Type B pancreatic cell (in vitro differentiated cells): Measurements from ENCODE around the gene SLC24A2. TPM values are rescaled to one million over a fixed set of nuclear protein-coding genes. Genes with fewer than 3 reads are reported as not detected.

Experiments
- DNase-seq: peaks from one replicate; pipeline ENCODE4 v3.0.0; 2021; ENCODE audit warnings: mixed read lengths; ENCODE audit not compliant: unreplicated experiment; ENCODE audit errors: extremely low spot score
- H3K27ac Mint-ChIP-seq: 2 replicates; pipeline ENCODE4 v1.8.0; 2021; ENCODE audit warnings: mild to moderate bottlenecking, mixed read lengths
- H3K27me3 Mint-ChIP-seq: 2 replicates; pipeline ENCODE4 v1.8.0; 2021; ENCODE audit warnings: mixed read lengths
- H3K36me3 Mint-ChIP-seq: 2 replicates; pipeline ENCODE4 v1.8.0; 2021; ENCODE audit warnings: mixed read lengths
- H3K4me1 Mint-ChIP-seq: one replicate; pipeline ENCODE4 v1.8.0; 2021; ENCODE audit warnings: mixed read lengths; ENCODE audit not compliant: unreplicated experiment
- H3K4me3 Mint-ChIP-seq: 2 replicates; pipeline ENCODE4 v1.8.0; 2021; ENCODE audit warnings: mild to moderate bottlenecking, mixed read lengths
- H3K9me3 Mint-ChIP-seq: 2 replicates; pipeline ENCODE4 v1.8.0; 2021; ENCODE audit warnings: mixed read lengths
- total RNA-seq: library from RNA; stranded (reverse); gene quantifications from 2 replicates; pipeline ENCODE4 v1.2.1, GENCODE V29; 2021; ENCODE audit warnings: low replicate concordance
- TF ChIP-seq, protein P1 (sequence below): fragments of 200-600 bp; sonication (generic); conservative IDR thresholded peaks from 2 replicates; pipeline ENCODE4 v1.5.0; 2021; ENCODE audit warnings: antibody characterized with exemption, mild to moderate bottlenecking

The SLC24A2 gene
- total RNA-seq, 1 donor from 2014 or later, result 0.72 TPM

DNA sequence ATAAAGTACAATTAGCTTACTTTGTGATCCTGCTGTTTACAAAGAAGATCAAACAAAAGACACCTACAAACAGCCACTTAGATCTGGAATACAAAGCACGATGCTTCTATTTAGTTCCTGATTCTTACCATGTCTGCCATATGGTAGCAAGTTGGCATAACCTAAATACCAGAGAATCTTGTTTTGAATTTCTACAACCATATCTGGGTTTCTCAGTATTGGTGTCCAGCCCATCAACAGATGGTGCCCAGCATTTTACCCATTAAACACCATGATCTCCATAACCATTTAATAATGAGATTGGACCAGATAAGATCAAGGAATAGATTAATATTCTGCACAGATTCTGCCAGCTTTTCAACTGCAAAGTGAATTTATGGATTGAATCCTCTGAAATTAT, 29.8 kb downstream of the SLC24A2 start:
- no peaks in the 10 kb centered on the region for H3K36me3 Mint-ChIP-seq
- H3K4me1 Mint-ChIP-seq, result no peaks in the 10 kb centered on the region
- no peak overlapping the region for H3K4me3 Mint-ChIP-seq
- DNase-seq, result no peak
- no peak overlapping the region for H3K27ac Mint-ChIP-seq
- peaks cover 1% of the 10 kb centered on the region for H3K9me3 Mint-ChIP-seq
- peaks cover 2% of the 10 kb centered on the region for H3K27me3 Mint-ChIP-seq
- TF ChIP-seq, protein P1, sequence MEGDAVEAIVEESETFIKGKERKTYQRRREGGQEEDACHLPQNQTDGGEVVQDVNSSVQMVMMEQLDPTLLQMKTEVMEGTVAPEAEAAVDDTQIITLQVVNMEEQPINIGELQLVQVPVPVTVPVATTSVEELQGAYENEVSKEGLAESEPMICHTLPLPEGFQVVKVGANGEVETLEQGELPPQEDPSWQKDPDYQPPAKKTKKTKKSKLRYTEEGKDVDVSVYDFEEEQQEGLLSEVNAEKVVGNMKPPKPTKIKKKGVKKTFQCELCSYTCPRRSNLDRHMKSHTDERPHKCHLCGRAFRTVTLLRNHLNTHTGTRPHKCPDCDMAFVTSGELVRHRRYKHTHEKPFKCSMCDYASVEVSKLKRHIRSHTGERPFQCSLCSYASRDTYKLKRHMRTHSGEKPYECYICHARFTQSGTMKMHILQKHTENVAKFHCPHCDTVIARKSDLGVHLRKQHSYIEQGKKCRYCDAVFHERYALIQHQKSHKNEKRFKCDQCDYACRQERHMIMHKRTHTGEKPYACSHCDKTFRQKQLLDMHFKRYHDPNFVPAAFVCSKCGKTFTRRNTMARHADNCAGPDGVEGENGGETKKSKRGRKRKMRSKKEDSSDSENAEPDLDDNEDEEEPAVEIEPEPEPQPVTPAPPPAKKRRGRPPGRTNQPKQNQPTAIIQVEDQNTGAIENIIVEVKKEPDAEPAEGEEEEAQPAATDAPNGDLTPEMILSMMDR, result no peak

DNA sequence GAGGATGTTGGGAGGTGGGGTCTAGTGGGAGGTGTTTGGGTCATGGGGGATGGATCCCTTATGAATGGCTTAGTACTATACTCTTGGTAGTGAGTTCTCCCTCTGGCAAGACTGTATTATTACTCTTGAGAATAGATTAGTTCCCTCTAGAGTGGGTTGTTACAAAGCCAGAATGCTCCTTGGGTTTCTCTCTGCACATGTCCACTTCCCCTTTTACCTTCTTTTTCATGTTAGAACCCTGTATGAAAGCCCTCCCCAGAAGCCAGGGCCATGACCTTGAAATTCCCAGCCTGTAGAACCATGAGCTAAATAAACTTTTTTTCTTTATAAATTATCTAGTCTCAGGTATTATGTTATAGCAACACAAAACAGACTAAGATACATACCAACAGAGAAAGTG, 31.1 kb downstream of the SLC24A2 start:
- Mint-ChIP-seq H3K4me3 (no peak overlapping the region), H3K36me3 (no peaks in the 10 kb centered on the region), H3K27me3 (peaks cover 3% of the 10 kb centered on the region), H3K27ac (no peak overlapping the region), H3K4me1 (no peaks in the 10 kb centered on the region), H3K9me3 (no peaks in the 10 kb centered on the region)
- no peak for DNase-seq
- TF ChIP-seq, protein P1, result no peak

DNA sequence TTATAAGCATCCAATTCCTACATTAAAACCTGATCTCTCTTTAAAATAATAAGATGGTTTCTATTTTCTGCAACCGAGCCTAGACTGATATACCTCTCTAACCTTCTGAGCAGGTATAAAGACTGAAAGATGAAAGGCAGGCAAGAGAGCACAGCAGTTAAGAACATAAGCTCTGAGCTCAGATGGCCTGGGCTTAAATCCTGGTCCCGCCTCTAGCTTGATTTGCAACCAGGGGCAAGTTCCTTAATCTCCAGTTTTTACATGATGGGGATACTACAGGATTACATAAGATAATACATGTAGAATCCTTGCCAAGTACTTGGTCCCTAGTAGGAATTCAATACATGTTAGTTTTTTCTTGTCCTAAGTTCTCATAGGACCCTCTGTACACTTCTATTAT, 33.9 kb downstream of the SLC24A2 start:
- Mint-ChIP-seq H3K36me3 (no peaks in the 10 kb centered on the region), H3K4me3 (no peak overlapping the region), H3K27me3 (peaks cover 7% of the 10 kb centered on the region), H3K4me1 (no peaks in the 10 kb centered on the region), H3K27ac (no peak overlapping the region), H3K9me3 (no peaks in the 10 kb centered on the region)
- DNase-seq, result no peak
- TF ChIP-seq, protein P1, result no peak

DNA sequence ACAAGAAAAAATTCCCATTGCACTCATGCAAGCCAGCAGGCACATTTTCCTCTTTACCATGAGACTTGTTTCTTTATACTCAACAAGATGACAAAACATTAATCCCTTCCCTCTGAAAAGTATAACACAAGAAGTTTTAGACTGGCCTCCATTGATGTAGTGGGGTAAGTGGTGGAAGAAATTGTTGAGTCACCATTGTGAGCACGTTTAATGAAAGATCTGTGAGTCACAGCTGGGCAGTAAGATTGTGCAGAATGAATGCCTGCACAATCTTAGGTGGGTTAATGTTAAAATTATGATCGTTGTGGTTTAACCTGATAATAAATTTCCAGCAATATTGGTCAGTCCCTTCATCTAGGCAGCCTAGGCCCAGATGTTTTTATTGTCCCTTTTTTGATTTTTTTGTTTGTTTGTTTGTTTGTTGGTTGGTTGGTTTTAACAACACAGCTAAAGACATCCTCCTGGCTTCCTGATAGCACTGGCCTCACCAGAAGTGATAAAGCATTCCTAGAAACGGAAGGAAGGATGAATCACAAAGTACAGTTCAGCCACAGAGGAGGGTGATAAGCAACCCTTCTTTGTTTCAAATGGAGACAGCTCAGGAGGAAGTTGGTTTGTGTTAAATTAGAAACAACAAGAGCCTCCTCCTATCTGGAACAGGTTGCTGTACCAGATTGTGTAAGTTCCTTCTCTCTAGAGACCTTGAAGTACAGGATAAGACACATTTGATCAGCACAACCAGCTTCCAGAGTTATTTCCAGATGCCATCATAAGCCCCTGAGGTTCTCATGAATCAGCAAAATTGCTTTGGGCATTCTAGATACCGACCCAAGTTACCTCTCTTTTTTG, 40.3 kb downstream of the SLC24A2 start:
- DNase-seq, result no peak
- Mint-ChIP-seq H3K4me1 (no peaks in the 10 kb centered on the region), H3K4me3 (no peak overlapping the region), H3K27ac (no peak overlapping the region), H3K9me3 (no peaks in the 10 kb centered on the region), H3K36me3 (no peaks in the 10 kb centered on the region), H3K27me3 (peaks cover 4% of the 10 kb centered on the region)
- TF ChIP-seq, protein P1, result no peak

DNA sequence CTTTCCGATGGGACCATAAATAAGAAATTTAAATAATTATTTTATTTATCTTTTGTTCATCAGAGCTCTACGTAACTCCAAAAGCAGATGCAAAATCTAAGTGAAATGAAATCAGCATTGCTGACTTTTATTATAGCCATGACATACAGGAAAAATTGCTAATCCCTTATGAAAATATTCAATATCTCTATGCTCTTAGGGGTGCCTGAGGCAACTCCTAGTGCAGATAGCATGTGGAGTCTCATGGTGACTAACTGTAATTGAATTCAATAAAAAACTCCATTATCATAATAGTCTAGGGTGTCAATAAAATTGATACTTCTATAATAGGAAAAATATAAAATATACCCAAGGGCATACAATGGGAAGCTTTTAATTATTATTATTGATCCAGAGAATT, 42.6 kb downstream of the SLC24A2 start:
- Mint-ChIP-seq H3K9me3 (no peaks in the 10 kb centered on the region), H3K36me3 (no peaks in the 10 kb centered on the region), H3K4me3 (no peak overlapping the region), H3K27me3 (peaks cover 4% of the 10 kb centered on the region), H3K4me1 (no peaks in the 10 kb centered on the region), H3K27ac (no peak overlapping the region)
- TF ChIP-seq, protein P1, result no peak
- DNase-seq, result no peak
